GM19438 (cell line): ENCODE data around the gene MED29.
A peak's percentile ranks its signal among the peaks of the same experiment; 100 is the strongest.

Experiments used
- ATAC-seq: cut with Tn5 transposase; IDR thresholded peaks from one replicate; pipeline ENCODE4 v1.9.1; 2021; ENCODE audit warnings: low read depth; ENCODE audit not compliant: unreplicated experiment

Gene MED29

DNA sequence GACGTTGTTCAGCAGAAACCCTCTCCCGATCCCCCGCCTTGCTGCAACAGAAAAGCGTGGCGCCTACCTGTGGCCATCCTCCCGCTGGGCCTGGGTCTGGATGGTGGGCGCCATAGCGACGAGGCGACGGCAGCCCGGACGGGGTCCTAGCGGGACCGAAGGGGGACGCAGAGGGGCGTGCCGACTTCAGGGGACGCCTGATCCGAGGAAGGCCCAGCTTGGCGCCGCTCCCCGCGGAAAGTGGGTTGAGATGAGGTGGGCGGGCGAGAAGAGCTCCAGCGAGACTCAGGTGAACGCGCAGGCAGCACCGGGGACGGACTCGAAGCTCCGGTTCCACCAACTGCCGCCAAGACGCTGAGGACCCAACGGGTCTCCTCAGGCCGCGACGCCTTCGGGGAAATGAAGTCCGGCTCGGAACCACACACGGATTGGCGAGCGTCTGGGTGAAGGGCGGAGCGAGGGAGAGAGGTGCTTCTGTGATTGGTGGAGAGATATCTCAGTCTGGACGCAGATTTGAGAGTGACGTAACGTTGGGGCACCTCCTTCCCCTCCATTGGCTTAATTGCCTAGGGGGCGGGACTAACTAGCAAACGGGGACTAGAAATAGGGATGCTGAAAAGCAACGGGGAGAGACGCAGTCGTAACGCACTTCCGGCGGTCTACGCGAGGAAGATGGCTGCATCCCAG, at the start of gene MED29, which contains the start of gene PAF1:
Gene MED29 (plus strand): TSS at position 628 of the 687 bp plus-strand sequence. CDS start 45 bp downstream, at position 673.
Gene PAF1 (minus strand): TSS at position 356 of the 687 bp plus-strand sequence. CDS start 242 bp downstream, at position 114.
- peak; percentile 88 for ATAC-seq

DNA sequence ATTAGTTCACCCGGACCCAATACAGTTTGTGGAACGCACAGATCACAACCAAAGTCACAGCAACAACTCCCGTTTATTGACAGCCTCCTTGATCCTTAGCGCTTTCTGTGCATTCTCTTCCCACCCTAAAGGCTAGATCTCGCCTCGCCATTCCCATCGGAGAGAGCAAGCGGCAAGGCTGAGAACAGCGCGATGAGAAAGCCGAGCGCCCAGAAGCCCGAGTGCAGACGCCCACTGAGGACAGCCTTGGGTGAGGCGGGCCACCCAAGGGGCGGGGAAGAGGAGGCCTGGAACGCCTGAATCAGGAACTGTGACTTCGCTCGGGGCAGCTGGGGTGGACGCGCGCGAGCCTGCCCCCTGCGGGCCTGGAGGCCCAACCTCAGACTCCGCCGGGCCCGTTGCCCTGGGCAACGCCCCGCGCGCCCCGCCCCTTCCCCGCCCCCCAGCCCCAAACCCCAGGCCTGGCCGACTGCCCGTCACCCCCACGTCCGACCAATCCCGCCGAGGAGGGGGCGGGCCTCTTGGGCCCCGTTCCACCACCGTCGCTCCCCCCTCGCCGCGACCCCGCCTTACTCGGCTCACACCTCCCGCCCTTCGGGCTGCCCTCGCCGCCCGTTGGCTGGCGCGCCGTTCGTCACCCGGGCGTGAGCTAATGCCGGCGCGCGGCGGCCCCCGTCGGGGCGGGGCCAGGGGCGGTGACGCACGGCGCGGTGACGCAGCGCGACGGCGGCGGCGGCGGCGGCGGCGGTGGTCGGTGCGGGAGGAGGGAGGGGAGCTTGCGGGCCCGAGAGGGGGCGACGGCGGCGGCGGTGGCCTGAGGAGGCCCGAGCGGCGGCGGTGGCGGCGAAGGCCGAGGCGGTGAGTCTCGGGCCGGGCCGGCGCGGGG, 49.2 kb upstream of the MED29 start, which contains the start of gene SAMD4B:
Gene SAMD4B (plus strand): TSS at position 703 of the 886 bp plus-strand sequence. CDS start 14,473 bp downstream, outside the sequence.
- peak; percentile 89 for ATAC-seq

DNA sequence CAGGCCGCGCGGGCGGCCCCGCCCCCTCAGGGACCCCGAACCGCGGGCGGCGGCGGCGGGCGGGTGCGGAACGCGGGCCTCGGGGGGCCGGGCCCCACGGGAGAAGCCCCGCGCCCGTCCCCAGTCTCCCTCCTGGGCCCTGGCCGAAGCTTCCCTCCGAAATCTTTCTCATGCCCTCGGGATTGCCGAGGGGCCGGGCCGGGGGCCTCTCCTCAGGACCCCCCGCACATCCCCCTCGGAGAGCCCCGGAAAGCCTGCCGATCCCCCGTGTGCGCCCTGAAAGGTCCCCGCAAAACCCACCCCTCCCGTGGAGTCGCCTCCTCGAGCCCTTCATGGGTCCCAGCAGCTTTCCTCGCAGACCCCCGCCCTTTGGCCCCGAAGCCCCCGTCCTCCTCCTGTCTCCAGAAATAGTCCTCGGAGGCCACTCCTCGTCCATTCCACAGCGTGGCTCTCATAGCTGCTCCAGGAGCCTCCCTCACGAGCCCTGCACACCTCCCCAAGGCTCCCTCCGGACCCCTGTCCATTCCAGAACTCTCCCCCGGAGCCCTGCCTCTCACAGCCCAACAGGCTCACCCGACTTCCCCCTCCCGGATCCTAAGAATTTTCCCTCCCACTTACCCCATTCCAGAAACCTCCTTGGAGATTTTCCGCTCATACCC, 48.4 kb upstream of the MED29 start:
- no peak for ATAC-seq

DNA sequence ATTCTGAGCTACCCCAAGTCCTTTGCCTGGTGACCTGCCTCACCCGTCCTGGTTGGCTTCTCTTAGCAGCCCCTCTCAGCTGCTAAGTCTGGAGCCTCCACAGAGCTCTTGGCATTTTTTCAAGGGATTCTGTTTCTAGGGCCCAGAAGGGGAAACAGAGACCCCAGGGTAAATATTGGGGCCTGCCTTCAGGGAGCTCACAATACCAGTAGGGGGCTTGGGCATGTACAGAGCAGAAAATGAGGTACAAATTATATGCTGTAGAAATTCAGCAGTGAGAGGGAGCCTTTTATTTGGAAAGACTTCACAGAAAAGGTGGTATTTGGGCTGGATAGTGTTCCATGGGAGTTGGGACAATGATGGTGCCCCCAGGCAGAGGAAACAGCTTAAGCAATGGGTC, 45.2 kb upstream of the MED29 start:
- no peak for ATAC-seq

- ATAC-seq = no peak
Measured at GRCh38 chr19:39347332-39348164, 43.6 kb upstream of the MED29 start.

GRCh38 chr19:39349326-39349725, 41.9 kb upstream of the MED29 start:
- ATAC-seq = no peak

- no peak for ATAC-seq
Measured at GRCh38 chr19:39350156-39350555, 41.0 kb upstream of the MED29 start.

GRCh38 chr19:39351537-39352064, 39.6 kb upstream of the MED29 start:
- ATAC-seq = no peak

GRCh38 chr19:39352381-39353255, 38.6 kb upstream of the MED29 start:
- ATAC-seq = no peak

DNA sequence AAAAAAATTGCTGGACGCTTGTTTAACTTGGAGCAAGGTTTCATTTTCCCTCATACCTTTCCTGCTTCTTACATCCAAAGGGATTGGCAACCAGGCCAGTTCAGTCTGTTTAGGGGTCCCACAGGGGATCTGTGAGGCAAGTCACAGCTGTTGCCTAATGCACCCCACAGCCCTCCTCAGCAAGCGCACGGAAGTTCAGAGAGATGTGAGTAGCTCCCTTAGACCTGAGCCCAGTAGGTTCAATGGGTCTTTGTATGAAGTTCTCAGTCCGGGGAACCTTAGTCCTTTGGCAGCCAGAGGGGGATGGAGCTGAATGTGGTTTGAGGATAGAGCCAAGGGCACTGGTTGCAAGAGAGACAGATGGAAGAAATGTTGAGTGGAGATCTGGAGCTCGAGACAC, 35.9 kb upstream of the MED29 start:
- ATAC-seq = no peak

DNA sequence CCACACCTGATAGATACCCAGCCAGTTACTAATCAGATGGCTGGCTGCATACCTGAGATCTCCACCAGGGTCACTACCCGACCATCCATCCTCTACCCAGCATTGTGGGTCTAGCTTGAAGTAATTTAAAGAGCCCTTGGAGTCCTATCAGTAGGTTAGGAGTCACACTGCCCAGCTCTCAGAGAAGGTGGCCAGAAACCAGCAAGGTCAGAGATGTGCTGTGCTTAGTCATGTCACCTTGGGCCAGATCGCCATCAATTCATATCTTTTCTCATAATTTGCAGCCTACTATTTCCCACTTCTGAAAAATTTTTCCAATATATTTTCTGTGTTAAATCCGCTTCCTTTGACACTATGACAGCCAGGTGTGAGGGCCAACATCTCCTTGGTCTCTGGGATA, 35.1 kb upstream of the MED29 start:
- no peak for ATAC-seq

DNA sequence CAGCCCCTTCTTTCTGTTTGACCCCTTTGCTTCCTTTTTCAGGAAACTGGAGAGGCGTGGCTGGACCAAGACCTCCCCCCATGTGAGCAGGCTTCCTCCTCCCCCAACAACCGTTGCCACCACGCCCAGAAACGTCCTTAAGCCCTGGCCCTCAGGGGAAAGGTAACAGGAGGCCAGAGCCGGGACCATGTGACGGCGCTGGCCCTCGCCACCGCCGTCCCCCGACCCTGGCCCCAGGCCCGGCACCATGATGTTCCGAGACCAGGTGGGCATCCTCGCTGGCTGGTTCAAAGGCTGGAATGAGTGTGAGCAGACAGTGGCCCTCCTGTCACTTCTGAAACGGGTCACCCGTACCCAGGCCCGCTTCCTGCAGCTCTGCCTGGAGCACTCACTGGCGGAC, 34.5 kb upstream of the MED29 start:
- ATAC-seq = no peak

DNA sequence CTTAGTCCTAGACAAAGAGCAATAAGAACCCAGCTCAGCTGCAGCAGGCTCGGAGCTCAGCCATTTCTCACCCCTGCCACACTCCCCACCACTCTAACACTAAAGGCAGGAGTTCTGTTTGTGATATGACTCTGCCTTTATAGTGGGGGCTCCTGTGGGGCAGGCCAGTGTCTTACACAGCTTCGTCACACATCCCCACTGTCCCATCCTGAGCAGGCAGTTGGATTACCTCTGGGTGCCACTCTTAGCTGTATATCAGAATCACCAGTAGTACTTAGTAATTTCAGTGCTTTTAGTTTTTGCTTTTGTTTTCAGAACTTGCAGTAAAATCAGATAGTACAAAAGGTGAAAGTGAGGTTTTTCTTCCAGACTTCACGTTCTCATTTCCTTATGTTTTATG, 32.2 kb upstream of the MED29 start:
- ATAC-seq = no peak

DNA sequence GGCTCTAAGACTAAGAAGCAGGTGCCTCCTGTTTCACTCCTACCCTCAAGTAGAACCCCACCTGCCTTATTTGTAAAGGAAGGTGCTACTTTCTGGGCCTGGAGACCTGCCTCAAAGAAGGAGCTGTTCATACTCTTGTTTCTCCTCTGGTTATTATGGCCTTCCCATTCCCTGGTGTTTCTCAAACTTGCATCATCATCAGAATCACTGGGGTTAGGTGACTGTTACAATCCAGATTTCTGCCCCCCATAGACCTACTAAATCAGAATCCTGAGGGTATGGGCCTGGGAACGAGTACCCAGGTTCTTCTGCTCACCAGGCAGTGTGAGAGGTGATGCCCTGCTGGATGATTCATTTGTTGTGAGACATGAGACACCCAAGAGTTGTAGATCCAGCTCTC, 30.6 kb upstream of the MED29 start:
- no peak for ATAC-seq

DNA sequence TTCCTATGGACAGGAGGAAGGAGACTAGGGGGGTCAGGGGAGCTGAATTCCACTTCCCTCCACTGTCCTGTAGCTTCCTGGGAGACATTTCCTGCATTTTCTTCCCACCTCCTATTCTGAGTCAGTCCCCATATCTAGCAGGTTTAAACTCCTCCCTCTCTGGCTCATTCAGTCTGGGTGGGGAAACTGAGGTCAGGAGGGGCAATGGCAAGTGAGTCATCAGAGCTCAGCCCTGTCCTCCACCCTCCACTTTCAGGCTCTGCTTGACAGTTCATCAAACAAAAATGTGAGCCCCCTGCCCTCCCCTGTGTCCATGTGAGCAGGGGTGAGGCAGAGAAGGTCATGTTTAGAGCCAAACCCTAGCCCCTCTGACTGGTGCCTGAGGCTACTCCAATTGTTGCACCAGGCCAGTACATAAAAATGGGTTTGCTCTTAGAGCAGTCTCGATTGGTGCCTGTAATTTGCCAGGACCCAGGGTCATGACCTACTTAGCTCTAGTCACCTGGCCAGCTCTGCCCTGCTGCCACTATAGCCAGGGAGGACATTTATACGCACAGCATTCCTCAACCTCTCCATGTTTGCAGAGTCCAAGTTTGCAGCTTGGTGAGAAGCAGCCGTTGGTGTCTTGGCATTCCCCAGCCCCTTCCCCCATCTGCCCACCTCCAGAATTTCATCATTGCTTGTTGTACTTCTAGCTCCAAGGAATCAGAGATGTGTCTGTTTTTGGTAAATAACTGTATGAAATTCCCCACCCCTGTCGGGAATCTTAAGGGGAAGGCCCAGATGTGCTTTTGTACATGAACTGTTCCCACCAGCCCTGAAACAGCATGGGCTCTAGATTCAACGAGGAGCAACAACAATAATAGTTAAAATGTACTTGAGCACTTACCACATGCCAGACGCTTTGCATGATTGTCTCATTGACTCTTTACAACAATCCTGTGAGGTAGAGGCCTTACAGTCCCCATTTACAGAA, 28.2 kb upstream of the MED29 start:
- no peak for ATAC-seq

DNA sequence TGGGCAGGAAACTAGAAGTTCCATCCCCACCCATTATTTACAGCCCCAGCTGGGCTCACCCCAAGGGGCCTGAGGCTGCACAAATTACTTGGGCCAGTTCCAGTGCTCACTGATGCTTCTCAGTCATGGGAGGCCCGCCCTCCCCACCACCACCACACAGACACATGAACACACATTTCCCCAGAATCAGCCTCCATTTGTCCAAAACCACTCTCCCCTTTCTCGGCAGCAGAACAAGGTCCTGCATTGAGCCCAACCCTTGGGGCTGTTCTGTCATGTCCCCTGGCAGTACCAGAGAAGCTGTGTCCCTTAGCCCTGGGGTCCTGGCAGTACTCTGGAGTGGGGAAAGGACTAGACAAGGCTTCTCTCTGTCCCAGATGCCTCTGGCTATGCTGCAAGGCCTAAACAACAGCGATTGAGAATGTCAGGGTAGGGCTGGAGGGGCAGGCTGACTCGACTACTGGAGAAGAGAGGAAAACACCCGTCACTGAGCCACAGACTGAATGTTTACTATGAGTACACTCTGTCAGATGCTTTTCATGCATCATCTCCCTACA, 27.2 kb upstream of the MED29 start:
- no peak for ATAC-seq

DNA sequence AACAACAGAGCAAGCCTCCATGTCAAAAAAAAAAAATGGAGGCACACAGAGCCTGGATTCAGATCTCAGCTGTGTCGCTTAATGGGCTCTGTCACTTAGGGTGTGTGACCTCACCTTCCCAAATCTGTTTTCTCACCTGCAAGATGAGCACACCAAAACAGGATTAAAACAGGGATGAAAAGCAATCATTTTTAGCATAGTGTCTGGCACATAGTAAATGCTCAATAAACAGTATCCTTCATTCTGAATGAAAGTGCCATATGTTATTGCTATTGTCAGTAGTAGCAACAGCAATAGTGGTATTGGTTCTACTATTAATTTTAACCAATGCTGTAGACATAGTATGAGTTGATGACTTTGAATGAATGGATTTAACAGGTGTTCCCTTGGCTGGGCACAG, 25.6 kb upstream of the MED29 start:
- no peak for ATAC-seq

DNA sequence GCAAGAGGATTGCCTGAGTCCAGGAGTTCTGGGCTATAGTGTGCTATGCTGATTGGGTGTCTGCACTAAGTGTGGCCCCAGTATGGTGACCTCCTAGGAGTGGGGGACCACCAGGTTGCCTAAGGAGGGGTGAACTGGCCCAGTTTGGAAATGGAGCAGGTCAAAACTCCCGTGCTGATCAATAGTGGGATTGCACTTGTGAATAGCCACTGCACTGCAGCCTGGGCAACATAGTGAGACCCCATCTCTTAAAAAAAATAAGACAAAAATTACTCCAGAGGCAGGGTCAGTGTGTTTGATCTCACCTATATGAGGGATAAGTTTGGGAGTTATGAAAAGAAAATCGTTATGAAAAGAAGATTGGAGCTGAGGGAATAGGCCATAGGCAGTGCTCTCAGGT, 22.0 kb upstream of the MED29 start:
- ATAC-seq = no peak
